H1 (cell line): Measurements from ENCODE around the gene RANBP17.

Experiments used
- CEBPB ChIP-seq: IDR thresholded peaks from 2 replicates; pipeline ENCODE4 v1.6.1; 2012; ENCODE audit warnings: low read depth, low read length
- CTCF ChIP-seq, 3 experiments: IDR thresholded peaks; 1 replicate in 2 of 3; 2 replicates in 1 of 3; pipeline versions ENCODE4 v1.5.1 to v1.6.1; 2011; ENCODE audit warnings: low read length in 3 of 3, mild to moderate bottlenecking in 3 of 3, inconsistent platforms in 2 of 3, low read depth in 1 of 3, moderate library complexity in 1 of 3; ENCODE audit not compliant: insufficient read depth in 1 of 3; ENCODE audit errors: control extremely low read depth in 1 of 3
- EZH2 ChIP-seq: fragments of 200-600 bp; sonication (generic); IDR thresholded peaks from 2 replicates; pipeline ENCODE4 v1.7.1; 2012; ENCODE audit warnings: low read depth, mild to moderate bottlenecking, moderate library complexity, low read length, inconsistent platforms; ENCODE audit not compliant: severe bottlenecking
- FOSL1 ChIP-seq: IDR thresholded peaks from 2 replicates; pipeline ENCODE4 v1.6.1; 2011; ENCODE audit warnings: mild to moderate bottlenecking, low read depth, low read length, moderate library complexity; ENCODE audit not compliant: insufficient read depth
- MAFK ChIP-seq: IDR thresholded peaks from 2 replicates; pipeline ENCODE4 v1.6.1; 2012; ENCODE audit warnings: low read depth, mild to moderate bottlenecking, improper control_type of control experiment, low read length
- PHF8 ChIP-seq: fragments of 200-600 bp; sonication (generic); conservative IDR thresholded peaks from 2 replicates; pipeline ENCODE4 v1.7.1; 2012; ENCODE audit warnings: low read depth, mild to moderate bottlenecking, inconsistent platforms, low read length, moderate library complexity
- POLR2A ChIP-seq, 2 experiments: IDR thresholded peaks; 1 replicate in 1 of 2; 2 replicates in 1 of 2; pipeline ENCODE4 v1.6.1; 2011; ENCODE audit warnings: low read depth in 2 of 2, low read length in 2 of 2, mild to moderate bottlenecking in 2 of 2; ENCODE audit errors: control extremely low read depth in 1 of 2
- RAD21 ChIP-seq, 2 experiments: IDR thresholded peaks in 1 of 2; conservative IDR thresholded peaks in 1 of 2; 2 replicates each; pipeline ENCODE4 v1.6.1; 2011; ENCODE audit warnings: low read depth in 2 of 2, low read length in 2 of 2, improper control_type of control experiment in 1 of 2, inconsistent platforms in 1 of 2, mild to moderate bottlenecking in 1 of 2, moderate library complexity in 1 of 2
- SIRT6 ChIP-seq: IDR thresholded peaks from one replicate; pipeline ENCODE4 v1.7.1; 2012; ENCODE audit warnings: low read length, inconsistent platforms
- SP2 ChIP-seq: IDR thresholded peaks from 2 replicates; pipeline ENCODE4 v1.6.1; 2012; ENCODE audit warnings: mild to moderate bottlenecking, low read length, inconsistent platforms
- SRF ChIP-seq: IDR thresholded peaks from 2 replicates; pipeline ENCODE4 v1.6.1; 2011; ENCODE audit warnings: mild to moderate bottlenecking, low read depth, low read length, moderate library complexity
- TBP ChIP-seq: IDR thresholded peaks from 2 replicates; pipeline ENCODE4 v1.6.1; 2011; ENCODE audit warnings: low read depth, low read length, improper control_type of control experiment

GRCh38 chr5:171242521-171242920 is 380.7 kb downstream of the RANBP17 start:
- TF ChIP-seq CTCF (IDR thresholded peaks at IDR 0.05; ENCODE audit: control extremely low read depth in 1 of 3, insufficient read depth in 1 of 3, low read depth in 1 of 3, low read length in 3 of 3) (no peak), PHF8 (no peak), SIRT6 (no peak), SRF (no peak), FOSL1 (no peak), POLR2A (IDR thresholded peaks at IDR 0.05; ENCODE audit: control extremely low read depth in 1 of 2, low read depth in 2 of 2, low read length in 2 of 2) (no peak), RAD21 (IDR thresholded peaks at IDR 0.05 in 1 of 2, conservative IDR thresholded peaks at IDR 0.05 in 1 of 2; ENCODE audit: low read depth in 2 of 2, low read length in 2 of 2) (no peak), EZH2 (no peak), MAFK (no peak), CEBPB (no peak), TBP (no peak), SP2 (no peak)
